ENCODE data around the gene LRP1B.

The LRP1B gene

GRCh38 chr2:141458351-141458750 lies 672.5 kb downstream of the LRP1B start:
- Histone ChIP-seq H3K79me2 (ENCODE audit: insufficient read depth, low read length) (no peaks in the 10 kb centered on the region), H3K4me2 (ENCODE audit: low read length) (no peak overlapping the region), H3K36me3 (ENCODE audit: insufficient read depth, low read length) (no peaks in the 10 kb centered on the region), H3F3A (ENCODE audit: insufficient read depth, low read length) (no peaks in the 10 kb centered on the region), H2AFZ (ENCODE audit: low read length) (no peak overlapping the region), H3K27me3 (ENCODE audit: insufficient read depth, low read length) (no peaks in the 10 kb centered on the region), H3K4me3 (ENCODE audit: low read depth, low read length, poor library complexity, severe bottlenecking) (no peak overlapping the region), H3K9ac (ENCODE audit: low read length) (no peak overlapping the region), H4K20me1 (ENCODE audit: insufficient read depth, low read length) (no peaks in the 10 kb centered on the region), H3K9me3 (ENCODE audit: low read length) (no peaks in the 10 kb centered on the region), H3K4me1 (ENCODE audit: insufficient read depth, low read length, severe bottlenecking) (no peaks in the 10 kb centered on the region), H3K27ac (ENCODE audit: low read depth, low read length, poor library complexity, severe bottlenecking) (no peak overlapping the region), H3K9me2 (ENCODE audit: low read depth, low read length) (no peaks in the 10 kb centered on the region)
- TF ChIP-seq EZH2 (IDR thresholded peaks at IDR 0.05; ENCODE audit: borderline replicate concordance, low read length) (no peak), CTCF (IDR thresholded peaks at IDR 0.05; ENCODE audit: low read length) (no peak)

GRCh38 chr2:141455877-141456276 lies 674.9 kb downstream of the LRP1B start:
- Histone ChIP-seq H3K9ac (ENCODE audit: low read length) (no peak overlapping the region), H2AFZ (ENCODE audit: low read length) (no peak overlapping the region), H3K4me1 (ENCODE audit: insufficient read depth, low read length, severe bottlenecking) (no peaks in the 10 kb centered on the region), H3K4me3 (ENCODE audit: low read depth, low read length, poor library complexity, severe bottlenecking) (no peak overlapping the region), H3F3A (ENCODE audit: insufficient read depth, low read length) (no peaks in the 10 kb centered on the region), H3K9me3 (ENCODE audit: low read length) (no peaks in the 10 kb centered on the region), H3K27ac (ENCODE audit: low read depth, low read length, poor library complexity, severe bottlenecking) (no peak overlapping the region), H3K9me2 (ENCODE audit: low read depth, low read length) (no peaks in the 10 kb centered on the region), H3K4me2 (ENCODE audit: low read length) (no peak overlapping the region), H4K20me1 (ENCODE audit: insufficient read depth, low read length) (no peaks in the 10 kb centered on the region), H3K36me3 (ENCODE audit: insufficient read depth, low read length) (no peaks in the 10 kb centered on the region), H3K79me2 (ENCODE audit: insufficient read depth, low read length) (no peaks in the 10 kb centered on the region), H3K27me3 (ENCODE audit: insufficient read depth, low read length) (no peaks in the 10 kb centered on the region)
- TF ChIP-seq CTCF (IDR thresholded peaks at IDR 0.05; ENCODE audit: low read length) (no peak), EZH2 (IDR thresholded peaks at IDR 0.05; ENCODE audit: borderline replicate concordance, low read length) (no peak)

GRCh38 chr2:141455211-141455826 lies 675.5 kb downstream of the LRP1B start:
- no peak for TF ChIP-seq CTCF (IDR thresholded peaks at IDR 0.05; ENCODE audit: low read length)
- no peak for TF ChIP-seq EZH2 (IDR thresholded peaks at IDR 0.05; ENCODE audit: borderline replicate concordance, low read length)
- H3K27me3 ChIP-seq (ENCODE audit: insufficient read depth, low read length), result no peaks in the 10 kb centered on the region
- H3F3A ChIP-seq (ENCODE audit: insufficient read depth, low read length), result no peaks in the 10 kb centered on the region
- no peaks in the 10 kb centered on the region for H3K4me1 ChIP-seq (ENCODE audit: insufficient read depth, low read length, severe bottlenecking)
- no peaks in the 10 kb centered on the region for H3K36me3 ChIP-seq (ENCODE audit: insufficient read depth, low read length)
- no peak overlapping the region for H2AFZ ChIP-seq (ENCODE audit: low read length)
- no peak overlapping the region for H3K27ac ChIP-seq (ENCODE audit: low read depth, low read length, poor library complexity, severe bottlenecking)
- H4K20me1 ChIP-seq (ENCODE audit: insufficient read depth, low read length), result no peaks in the 10 kb centered on the region
- no peak overlapping the region for H3K9ac ChIP-seq (ENCODE audit: low read length)
- no peak overlapping the region for H3K4me3 ChIP-seq (ENCODE audit: low read depth, low read length, poor library complexity, severe bottlenecking)
- no peak overlapping the region for H3K4me2 ChIP-seq (ENCODE audit: low read length)
- no peaks in the 10 kb centered on the region for H3K79me2 ChIP-seq (ENCODE audit: insufficient read depth, low read length)
- H3K9me3 ChIP-seq (ENCODE audit: low read length), result no peaks in the 10 kb centered on the region
- H3K9me2 ChIP-seq (ENCODE audit: low read depth, low read length), result no peaks in the 10 kb centered on the region
